ENCODE measurements around the gene ITGBL1.

The ITGBL1 gene

GRCh38 chr13:101624981-101625380 lies 172.5 kb downstream of the ITGBL1 start:
- TF ChIP-seq CTCF (IDR thresholded peaks at IDR 0.05; ENCODE audit: insufficient read depth, low read length, missing control alignments): no peak
- ChIA-PET POLR2A (no interaction called here), CTCF (interaction anchor here (0.8 kb wide), 1 partner anchor 475 kb away, joined by 3 read pairs; no protein-coding TSS in a partner anchor)
- no peak overlapping the region for H3K4me3 ChIP-seq (ENCODE audit: low read depth, low read length)
- DNase-seq (ENCODE audit: low read depth, low spot score): no peak

- ChIA-PET POLR2A (no interaction called here), CTCF (interaction anchor here (1.0 kb wide), 1 partner anchor 8 kb away, joined by 4 read pairs; no protein-coding TSS in a partner anchor)
- DNase-seq (ENCODE audit: low read depth, low spot score): no peak
- peak overlapping the region; percentile 13; the same call in 1 of the 2 replicates for H3K4me3 ChIP-seq (ENCODE audit: low read depth, low read length)
- TF ChIP-seq CTCF (IDR thresholded peaks at IDR 0.05; ENCODE audit: insufficient read depth, low read length, missing control alignments): no peak
These were observed 174.6 kb downstream of the ITGBL1 start for GRCh38 chr13:101626925-101627555.

GRCh38 chr13:101627556-101627943 lies 175.1 kb downstream of the ITGBL1 start:
- DNase-seq (ENCODE audit: low read depth, low spot score): no peak
- TF ChIP-seq CTCF (IDR thresholded peaks at IDR 0.05; ENCODE audit: insufficient read depth, low read length, missing control alignments): no peak
- H3K4me3 ChIP-seq (ENCODE audit: low read depth, low read length): no peak overlapping the region
- POLR2A ChIA-PET: no interaction called here
- CTCF ChIA-PET: no interaction called here

GRCh38 chr13:101628900-101629299 lies 176.4 kb downstream of the ITGBL1 start:
- ChIA-PET CTCF (no interaction called here), POLR2A (no interaction called here)
- no peak for DNase-seq (ENCODE audit: low read depth, low spot score)
- TF ChIP-seq CTCF (IDR thresholded peaks at IDR 0.05; ENCODE audit: insufficient read depth, low read length, missing control alignments): no peak
- H3K4me3 ChIP-seq (ENCODE audit: low read depth, low read length): no peak overlapping the region

GRCh38 chr13:101631395-101631794 lies 178.9 kb downstream of the ITGBL1 start:
- no peak for TF ChIP-seq CTCF (IDR thresholded peaks at IDR 0.05; ENCODE audit: insufficient read depth, low read length, missing control alignments)
- DNase-seq (ENCODE audit: low read depth, low spot score): no peak
- ChIA-PET POLR2A (interaction anchor here (0.9 kb wide), 1 partner anchor 9 kb away, joined by 3 read pairs; no protein-coding TSS in a partner anchor), CTCF (no interaction called here)
- no peak overlapping the region for H3K4me3 ChIP-seq (ENCODE audit: low read depth, low read length)

- no peak for TF ChIP-seq CTCF (IDR thresholded peaks at IDR 0.05; ENCODE audit: insufficient read depth, low read length, missing control alignments)
- ChIA-PET POLR2A (no interaction called here), CTCF (interaction anchor here (0.5 to 2.3 kb wide), 2 partner anchors 489 to 1757 kb away, joined by 3 to 6 read pairs; no protein-coding TSS in a partner anchor)
- no peak overlapping the region for H3K4me3 ChIP-seq (ENCODE audit: low read depth, low read length)
- DNase-seq (ENCODE audit: low read depth, low spot score): no peak
These were observed 181.7 kb downstream of the ITGBL1 start for GRCh38 chr13:101634142-101634541.
